HG03354 (cell line): ENCODE data around the gene OST4.
"Not testable (repeated sequence)": the region's sequence is repeated elsewhere in the genome, so short reads cannot be mapped to it uniquely, and the experiment has no call there.

Source experiments
- ATAC-seq: cut with Tn5 transposase; IDR thresholded peaks from one replicate; pipeline ENCODE4 v1.9.1; 2021; ENCODE audit warnings: mild to moderate bottlenecking; ENCODE audit not compliant: unreplicated experiment, poor library complexity, severe bottlenecking

The OST4 gene

GRCh38 chr2:27071277-27071989 lies at the start of gene OST4:
Gene OST4, minus strand, starts transcription at chr2:27071654.
- ATAC-seq = peak; percentile 89

DNA sequence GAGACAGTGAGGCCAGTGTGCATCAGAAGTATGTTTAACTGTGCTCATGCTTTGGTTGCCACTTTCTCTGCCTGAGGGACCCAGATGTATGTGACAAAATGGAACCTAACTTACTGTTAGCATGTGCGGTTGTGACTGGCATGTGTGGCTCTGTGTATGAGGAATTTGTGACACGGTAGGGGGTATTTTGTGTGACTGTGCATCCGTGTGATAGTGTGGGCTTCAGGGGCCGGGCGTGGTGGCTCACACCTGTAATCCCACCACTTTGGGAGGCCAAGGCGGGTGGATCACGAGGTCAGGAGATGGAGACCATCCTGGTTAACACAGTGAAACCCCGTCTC lies 47.8 kb upstream of the OST4 start:
- not testable (repeated sequence) for ATAC-seq

DNA sequence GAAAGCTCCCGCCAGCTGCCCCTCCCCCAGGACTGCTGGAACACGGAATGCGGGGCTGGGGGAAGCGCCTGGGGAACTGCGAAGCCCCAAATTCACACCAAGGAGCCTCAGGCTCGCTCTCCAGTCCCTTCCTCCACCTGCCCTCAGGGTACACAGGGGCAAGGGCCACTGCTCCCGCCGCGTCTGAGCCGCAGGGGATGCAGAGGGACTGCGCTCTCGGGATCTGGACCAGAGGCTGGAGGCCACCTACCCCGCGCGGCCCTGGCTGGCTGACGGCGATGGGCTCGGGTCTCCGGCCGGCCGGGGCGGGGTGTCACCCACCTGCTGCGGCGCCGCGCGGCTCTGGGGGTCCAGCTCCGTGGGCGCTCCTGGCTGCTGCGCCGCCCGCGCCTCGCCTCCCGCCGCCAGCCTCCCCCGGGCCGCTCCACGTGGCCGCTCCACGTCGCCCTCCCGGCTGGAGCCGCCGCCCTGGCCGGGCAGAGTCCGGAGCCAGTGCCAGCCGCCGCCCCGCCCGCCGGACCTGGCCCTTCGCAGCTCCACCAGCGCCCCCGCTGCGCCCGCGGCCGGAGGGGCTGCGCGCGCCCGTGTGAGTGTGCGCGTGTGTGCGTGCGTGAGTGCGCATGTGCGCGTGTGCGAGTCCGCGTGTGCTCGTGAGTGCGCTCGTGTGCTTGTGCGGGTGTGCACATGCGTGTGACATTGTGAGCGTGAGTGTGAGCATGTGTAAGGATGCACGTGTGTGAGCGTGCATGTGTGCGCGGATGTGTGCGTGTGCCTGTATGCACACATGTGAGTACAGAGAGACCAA lies 47.3 kb upstream of the OST4 start, which contains the start of gene CGREF1:
CGREF1 (minus strand) TSS at position 604 of the 805 bp plus-strand sequence. CDS start 14,762 bp downstream, outside the sequence.
- ATAC-seq = no peak

- no peak for ATAC-seq
Observed at GRCh38 chr2:27117995-27118524, 46.6 kb upstream of the OST4 start.

GRCh38 chr2:27115519-27115918 lies 44.1 kb upstream of the OST4 start:
- ATAC-seq = no peak

GRCh38 chr2:27111392-27112078 lies 40.1 kb upstream of the OST4 start:
- not testable (repeated sequence) for ATAC-seq

- not testable (repeated sequence) for ATAC-seq
Observed at GRCh38 chr2:27110603-27111352, 39.3 kb upstream of the OST4 start.

GRCh38 chr2:27109083-27109482 lies 37.6 kb upstream of the OST4 start:
- no peak for ATAC-seq

DNA sequence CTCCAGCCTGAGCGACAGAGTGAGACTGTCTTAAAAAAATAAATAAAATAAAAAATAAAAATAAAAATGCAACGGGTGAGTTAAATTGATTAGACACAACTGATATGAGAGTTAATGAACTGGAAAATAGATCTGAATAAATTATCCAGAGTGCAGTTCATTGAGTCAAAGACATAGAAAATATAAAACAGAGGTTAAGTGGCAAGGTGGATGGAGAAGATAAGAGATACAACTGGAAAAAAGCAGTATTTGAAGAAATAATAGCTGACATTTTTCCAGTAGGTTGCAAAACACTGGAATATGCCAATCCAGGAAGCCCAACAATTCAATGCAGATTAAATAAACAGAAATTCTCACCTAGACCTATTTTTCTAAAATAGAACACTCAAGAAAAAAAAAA lies 36.8 kb upstream of the OST4 start:
- no peak for ATAC-seq

DNA sequence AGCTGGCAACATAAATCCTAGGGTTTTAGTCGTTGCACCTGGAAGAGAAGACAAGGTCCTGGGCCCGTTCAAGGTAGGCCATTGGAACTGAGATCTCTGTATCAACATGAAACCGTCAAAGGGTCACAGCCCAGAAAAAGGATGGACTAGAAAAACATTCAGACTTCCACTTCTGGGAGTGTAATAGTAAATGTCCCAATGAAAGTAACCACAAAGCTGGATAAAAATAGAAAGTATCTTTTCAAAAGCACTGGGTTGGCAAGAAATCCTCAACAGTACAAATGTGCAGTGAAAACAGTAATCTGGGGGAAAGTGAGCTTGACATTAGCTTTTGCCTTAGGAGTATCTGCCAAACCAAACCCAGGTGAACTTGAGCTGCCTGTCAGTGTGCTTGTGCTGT lies 34.5 kb upstream of the OST4 start:
- no peak for ATAC-seq

- no peak for ATAC-seq
Observed at GRCh38 chr2:27102329-27102728, 30.9 kb upstream of the OST4 start.

DNA sequence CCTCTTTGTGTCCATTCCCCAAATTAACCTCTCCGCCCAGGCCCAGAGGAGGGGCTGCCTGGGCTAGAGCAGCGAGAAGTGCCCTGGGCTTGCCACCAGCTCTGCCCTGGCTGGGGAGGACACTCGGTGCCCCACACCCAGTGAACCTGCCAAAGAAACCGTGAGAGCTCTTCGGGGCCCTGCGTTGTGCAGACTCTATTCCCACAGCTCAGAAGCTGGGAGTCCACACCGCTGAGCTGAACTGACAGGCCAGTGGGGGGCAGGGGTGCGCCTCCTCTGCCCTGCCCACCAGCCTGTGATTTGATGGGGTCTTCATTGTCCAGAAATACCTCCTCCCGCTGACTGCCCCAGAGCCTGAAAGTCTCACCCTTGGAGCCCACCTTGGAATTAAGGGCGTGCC lies 28.6 kb upstream of the OST4 start:
- ATAC-seq = no peak

GRCh38 chr2:27099334-27099955 lies 28.0 kb upstream of the OST4 start:
- ATAC-seq = no peak

- ATAC-seq = no peak
Observed at GRCh38 chr2:27097341-27097740, 25.9 kb upstream of the OST4 start.

GRCh38 chr2:27096748-27097297 lies 25.4 kb upstream of the OST4 start:
- ATAC-seq = no peak

DNA sequence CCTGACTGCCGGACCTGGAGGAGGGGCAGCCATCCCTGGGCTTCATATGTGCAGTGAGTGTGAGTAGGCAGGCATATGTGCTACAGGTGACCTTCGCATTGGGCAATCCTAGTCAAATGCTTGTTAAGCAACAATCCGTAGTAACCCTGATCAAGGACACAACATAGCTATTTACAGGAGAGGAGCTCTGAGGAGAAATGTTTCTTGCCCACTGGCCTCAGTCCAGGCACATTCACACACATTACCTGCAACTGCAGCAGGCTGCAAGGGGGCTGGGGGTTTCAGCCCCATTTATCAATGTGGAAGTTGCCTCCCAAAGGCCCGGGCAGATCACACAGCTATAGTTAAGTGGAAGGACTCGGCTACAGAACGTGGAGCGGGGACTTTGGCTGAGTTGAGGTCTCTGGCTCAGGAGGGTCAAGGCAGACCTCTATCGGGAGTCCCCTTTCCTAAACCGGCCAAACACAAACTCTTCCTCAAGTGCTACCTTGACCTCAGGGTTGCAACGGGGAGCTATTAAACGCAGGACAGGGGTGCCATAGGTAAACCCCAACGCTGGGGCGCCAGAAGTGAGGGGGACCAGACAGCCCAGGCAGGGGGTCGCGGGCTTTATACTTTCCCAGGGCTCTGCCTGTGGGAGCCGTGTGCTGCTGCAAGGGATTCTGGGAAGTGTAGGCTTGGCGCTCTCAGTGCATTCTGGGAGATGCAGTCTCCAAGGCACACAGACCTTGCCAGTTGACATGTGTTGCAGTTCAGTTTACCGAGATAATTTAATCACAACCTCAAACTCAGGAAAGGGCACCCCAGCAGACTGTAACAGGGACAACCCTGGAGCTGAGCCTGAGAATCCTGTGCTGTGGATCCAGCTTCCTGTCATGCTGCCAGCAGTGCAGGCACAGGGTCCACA lies 24.5 kb upstream of the OST4 start:
- no peak for ATAC-seq

- ATAC-seq = no peak
Observed at GRCh38 chr2:27095427-27095744, 23.9 kb upstream of the OST4 start.

GRCh38 chr2:27094353-27094984 lies 23.0 kb upstream of the OST4 start:
- no peak for ATAC-seq
